GM10266 (cell line): ENCODE measurements around the gene HIC2.
"Not testable (repeated sequence)": the region's sequence is repeated elsewhere in the genome, so short reads cannot be mapped to it uniquely, and the experiment has no call there.

ENCODE experiments used
- DNase-seq: peaks from one replicate; pipeline ENCODE4 v3.0.0; 2012; ENCODE audit errors: extremely low spot score
- TF ChIP-seq, protein P1 (sequence below): IDR thresholded peaks from 2 replicates; pipeline ENCODE4 v1.5.1; 2012; ENCODE audit warnings: mild to moderate bottlenecking, low read depth; ENCODE audit not compliant: control insufficient read depth, insufficient read depth; ENCODE audit errors: missing control alignments

The HIC2 gene

DNA sequence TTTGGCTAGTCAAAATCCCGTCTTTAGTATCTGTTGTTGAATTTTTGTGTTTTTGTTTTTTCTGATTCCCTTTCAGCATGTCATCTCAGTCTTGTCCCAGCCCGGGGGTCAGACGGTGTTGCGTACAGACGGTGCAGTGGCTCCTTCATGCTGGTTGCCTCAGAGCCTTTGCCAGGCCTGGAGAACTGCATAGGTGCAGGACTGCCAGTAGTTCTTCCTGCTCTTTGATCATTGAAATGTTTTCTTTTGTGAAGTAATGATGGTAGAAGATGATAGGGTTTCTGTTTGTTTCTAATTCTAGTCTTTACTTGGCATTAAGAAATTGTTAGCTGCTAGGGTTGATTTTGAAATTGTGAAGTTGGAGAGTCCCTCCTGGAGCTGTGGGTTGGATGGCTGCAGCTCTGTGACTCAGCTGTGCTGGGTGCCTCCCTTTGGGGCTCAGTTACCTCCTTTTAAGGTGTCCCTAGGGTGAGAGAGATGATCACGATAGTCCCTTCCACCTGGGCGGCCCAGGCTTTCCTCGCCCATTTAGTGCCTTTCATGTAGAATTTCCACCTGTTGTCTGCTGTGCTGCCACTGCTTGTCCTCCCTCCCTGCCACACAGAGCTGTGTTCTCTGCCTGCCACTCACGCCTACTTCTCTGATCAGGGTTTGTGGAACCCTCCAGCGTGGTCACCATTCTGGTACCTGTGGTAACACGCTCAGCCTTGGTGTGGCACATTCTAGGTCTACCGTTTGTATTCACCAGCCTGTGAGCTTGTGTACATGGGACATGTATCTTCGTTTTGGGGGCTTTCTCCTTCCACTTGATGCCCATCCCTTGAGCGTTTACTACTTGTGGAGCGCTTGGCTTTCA lies 17.4 kb downstream of the HIC2 start:
- not testable (repeated sequence) for DNase-seq

- DNase-seq: not testable (repeated sequence)
Measured at GRCh38 chr22:21435998-21436810, 19.0 kb downstream of the HIC2 start.

DNA sequence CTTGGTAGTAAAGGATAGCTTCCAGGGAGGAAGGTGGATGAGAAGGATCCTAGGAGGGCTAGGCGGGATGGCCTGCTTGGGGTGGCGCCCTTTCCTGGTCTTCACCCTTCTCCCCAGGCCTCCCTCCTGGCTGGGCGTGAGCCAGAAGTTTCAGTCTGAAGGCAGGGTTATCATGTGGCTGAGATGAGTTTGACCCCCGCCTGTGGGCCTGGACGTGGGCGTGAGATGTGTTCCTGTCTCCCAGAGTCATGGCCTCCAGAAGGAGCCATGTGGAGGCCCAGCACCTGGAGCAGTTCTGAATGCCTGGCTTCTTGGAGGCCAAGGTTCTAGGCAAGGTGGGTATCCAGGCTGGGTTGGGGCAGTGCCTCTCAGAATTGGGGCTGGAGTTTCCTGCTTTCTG lies 20.8 kb downstream of the HIC2 start:
- DNase-seq: not testable (repeated sequence)

DNA sequence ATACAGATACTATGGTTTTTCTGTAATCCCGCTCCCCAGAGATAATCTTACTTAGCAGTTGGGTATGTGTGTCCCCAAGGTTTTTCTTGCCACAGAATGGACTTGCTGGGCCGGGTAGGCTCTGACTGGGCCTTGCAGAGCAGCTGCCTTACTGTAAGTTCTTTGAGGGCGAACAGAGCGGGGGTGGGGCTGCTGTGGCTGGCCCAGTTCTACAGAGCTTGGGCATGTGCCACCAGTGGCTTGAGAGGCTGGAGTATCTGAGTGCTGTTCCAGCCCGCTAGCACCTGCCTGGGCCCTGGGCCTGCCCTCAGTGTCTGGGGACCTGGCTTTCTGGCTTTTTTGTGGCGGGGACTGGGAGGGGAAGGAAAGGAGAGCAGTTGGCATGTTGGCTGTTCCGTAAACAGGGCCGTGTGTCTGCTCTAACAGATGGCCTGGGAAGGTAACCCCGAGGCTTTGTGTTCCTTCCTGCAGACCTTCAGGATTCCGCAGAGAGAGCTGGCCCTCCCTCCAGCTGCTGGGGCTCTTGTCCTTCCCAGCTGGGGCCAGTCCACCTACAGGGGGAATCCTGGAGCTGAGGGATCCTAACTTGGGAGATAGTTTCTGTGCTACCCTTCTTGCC lies 23.0 kb downstream of the HIC2 start:
- not testable (repeated sequence) for DNase-seq

- not testable (repeated sequence) for DNase-seq
Measured at GRCh38 chr22:21440676-21441075, 23.5 kb downstream of the HIC2 start.

DNA sequence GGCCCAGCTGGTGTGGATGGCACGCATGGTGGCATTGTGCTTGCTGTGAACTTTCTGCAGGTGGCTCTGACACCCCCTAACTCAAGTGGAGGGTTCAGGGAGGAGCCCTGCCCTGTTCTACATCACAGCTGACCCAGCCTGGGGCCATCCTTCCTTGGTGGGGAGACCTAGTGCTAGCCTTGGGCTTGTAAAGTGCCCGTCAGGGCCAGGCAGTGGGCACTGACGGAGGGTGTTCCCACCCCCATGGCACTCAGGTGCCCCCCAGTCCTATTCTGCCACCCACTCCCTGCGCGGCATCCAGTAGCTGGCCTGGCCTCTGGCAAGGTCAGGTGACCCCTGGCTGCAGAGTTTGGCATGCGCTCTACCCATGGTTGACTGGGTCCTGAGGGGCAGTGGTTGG lies 24.0 kb downstream of the HIC2 start:
- not testable (repeated sequence) for DNase-seq

GRCh38 chr22:21442123-21442522 lies 25.0 kb downstream of the HIC2 start:
- DNase-seq: not testable (repeated sequence)

DNA sequence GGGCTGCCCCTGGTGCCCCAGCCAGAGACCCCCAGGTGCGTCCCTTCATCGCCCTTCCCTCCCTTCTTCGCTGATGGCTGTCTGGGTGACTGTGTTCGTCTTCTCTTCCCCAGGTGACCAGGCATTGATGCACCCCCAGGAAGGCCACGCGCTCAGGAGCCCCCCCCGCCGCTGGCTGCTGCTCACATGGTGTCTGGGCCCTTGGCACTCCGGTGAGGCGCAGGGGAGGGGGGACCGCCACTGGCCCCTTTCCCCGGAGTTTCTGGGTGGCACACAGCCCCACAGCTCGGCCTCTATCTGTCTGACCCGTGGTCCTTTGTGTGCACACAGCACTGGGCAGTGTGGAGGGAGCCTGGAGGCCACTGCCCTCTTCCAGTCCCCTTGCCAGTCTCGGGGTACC lies 25.5 kb downstream of the HIC2 start:
- not testable (repeated sequence) for DNase-seq

DNA sequence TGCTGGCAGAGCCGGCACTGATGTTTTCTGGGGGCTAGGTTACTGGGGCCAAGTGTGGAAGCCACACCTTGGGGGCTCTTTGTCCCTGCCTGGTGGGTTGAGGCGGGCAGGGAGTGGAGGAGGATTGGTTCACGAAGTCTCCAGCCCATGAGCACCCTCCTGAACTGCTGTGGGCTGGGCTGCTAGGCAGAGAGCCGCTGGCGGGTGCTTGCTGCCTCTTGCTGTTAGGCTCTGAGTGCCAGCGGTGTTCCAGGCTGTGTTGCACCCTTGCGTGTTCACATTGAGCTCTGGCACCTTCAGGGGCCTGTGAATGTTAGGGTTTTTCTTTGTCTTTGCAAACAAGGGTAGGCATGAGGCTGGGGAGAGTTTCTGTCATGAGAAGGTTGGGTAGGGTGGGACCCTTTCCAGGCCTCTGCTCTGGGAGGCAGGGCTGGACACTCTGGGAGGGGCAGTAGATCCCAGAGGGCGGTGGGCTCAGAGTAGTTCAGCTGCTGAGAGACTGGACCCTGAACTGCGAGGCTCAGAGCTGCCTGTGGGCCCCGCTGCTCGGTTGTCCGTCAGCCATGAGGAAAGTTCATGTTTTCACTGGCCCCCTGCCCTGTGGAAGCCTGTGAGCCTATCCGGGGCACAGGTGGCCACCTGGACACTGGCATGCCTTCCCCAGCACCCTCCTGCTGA lies 26.0 kb downstream of the HIC2 start:
- no peak for DNase-seq
- TF ChIP-seq, protein P1, sequence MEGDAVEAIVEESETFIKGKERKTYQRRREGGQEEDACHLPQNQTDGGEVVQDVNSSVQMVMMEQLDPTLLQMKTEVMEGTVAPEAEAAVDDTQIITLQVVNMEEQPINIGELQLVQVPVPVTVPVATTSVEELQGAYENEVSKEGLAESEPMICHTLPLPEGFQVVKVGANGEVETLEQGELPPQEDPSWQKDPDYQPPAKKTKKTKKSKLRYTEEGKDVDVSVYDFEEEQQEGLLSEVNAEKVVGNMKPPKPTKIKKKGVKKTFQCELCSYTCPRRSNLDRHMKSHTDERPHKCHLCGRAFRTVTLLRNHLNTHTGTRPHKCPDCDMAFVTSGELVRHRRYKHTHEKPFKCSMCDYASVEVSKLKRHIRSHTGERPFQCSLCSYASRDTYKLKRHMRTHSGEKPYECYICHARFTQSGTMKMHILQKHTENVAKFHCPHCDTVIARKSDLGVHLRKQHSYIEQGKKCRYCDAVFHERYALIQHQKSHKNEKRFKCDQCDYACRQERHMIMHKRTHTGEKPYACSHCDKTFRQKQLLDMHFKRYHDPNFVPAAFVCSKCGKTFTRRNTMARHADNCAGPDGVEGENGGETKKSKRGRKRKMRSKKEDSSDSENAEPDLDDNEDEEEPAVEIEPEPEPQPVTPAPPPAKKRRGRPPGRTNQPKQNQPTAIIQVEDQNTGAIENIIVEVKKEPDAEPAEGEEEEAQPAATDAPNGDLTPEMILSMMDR: no peak

DNA sequence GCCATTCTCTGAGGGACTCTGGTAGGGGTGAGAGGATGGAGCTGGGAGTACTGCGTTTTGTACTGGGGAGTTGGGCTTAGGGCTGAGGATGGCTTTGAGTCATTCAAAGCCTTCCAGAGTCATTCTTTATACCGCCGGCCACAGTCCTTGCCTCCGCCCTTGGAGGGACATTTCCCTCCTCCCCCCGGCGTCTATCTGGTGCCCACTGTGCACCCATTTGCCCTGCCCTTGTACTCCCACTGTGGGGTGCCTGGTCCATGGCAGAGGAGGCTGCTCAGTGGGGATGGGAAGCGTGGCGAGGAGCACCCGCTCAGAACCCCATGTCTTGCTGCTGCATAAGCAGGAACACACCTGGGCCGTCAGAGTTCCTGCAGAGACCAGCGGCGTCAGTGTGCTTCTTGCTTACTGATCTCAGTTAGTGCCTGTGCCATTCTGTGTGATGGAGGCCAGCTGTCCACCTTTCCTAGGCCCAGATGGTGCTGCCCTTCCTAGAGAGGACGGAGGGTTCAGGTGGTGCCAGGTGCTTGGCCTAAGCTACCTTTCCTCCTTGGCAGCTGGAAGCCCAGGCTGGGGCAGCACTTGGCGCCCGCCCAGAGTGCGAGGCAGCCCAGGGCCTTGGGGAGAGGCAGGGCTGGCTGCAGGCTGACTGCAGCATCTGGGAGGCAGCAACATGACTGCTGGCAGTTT lies 26.7 kb downstream of the HIC2 start:
- TF ChIP-seq, protein P1: no peak
- DNase-seq: no peak

DNA sequence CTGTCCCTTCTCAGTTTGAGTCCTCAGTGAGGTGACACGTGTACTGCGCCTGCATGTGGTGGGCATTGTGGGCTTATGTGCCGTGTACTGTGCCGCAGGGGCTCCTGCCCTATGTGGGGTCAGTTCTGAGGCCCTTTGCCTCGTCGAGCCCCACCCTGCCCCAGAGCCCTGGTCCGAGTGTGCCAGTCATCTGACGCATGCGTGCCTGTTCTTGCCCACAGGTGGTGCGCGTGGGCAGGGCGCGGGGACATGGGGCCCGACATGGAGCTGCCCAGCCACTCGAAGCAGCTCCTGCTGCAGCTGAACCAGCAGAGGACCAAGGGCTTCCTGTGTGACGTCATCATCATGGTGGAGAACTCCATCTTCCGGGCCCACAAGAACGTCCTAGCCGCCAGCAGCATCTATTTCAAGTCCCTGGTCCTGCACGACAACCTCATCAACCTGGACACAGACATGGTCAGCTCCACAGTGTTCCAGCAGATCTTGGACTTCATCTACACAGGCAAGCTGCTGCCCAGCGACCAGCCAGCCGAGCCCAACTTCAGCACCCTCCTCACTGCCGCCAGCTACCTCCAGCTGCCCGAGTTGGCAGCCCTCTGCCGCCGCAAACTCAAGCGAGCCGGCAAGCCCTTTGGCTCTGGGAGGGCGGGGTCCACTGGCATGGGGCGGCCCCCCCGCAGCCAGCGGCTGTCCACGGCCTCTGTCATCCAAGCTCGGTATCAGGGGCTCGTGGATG lies 27.7 kb downstream of the HIC2 start:
- no peak for DNase-seq
- TF ChIP-seq, protein P1: no peak
